DOHH2 (cell line): ENCODE measurements around the gene PGM2L1.

Experiments used
- EZH2phosphoT487 ChIP-seq: fragments of 200-600 bp; sonication (generic); IDR thresholded peaks from 2 replicates; pipeline ENCODE4 v1.6.1; 2017; ENCODE audit warnings: borderline replicate concordance, mild to moderate bottlenecking, antibody characterized with exemption, low read length, moderate library complexity, mixed read lengths
- TF ChIP-seq, protein P1 (sequence below): fragments of 200-600 bp; sonication (generic); IDR thresholded peaks from one replicate; pipeline ENCODE4 v1.5.1; 2014; ENCODE audit warnings: antibody characterized with exemption, mild to moderate bottlenecking, low read depth, low read length; ENCODE audit not compliant: poor library complexity, severe bottlenecking

DNA sequence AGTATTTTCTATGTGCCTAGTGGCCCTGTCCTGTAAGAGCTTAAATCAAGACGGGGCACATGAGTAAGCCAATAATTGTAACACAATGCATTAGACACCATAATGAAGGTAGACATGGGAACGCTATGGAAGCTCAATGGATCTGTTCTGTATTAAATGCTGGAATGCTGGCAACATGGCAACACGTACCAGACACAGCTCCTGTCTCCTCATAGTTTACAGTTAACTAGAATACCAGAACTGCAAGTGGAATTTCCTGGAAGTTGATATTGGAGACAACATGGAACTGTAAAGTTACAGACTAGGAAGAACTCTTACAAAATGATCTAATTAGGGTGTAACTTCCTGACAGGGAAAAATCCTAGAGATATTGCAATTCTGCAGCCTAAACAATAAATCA lies 99.2 kb downstream of the PGM2L1 start:
- TF ChIP-seq, protein P1, sequence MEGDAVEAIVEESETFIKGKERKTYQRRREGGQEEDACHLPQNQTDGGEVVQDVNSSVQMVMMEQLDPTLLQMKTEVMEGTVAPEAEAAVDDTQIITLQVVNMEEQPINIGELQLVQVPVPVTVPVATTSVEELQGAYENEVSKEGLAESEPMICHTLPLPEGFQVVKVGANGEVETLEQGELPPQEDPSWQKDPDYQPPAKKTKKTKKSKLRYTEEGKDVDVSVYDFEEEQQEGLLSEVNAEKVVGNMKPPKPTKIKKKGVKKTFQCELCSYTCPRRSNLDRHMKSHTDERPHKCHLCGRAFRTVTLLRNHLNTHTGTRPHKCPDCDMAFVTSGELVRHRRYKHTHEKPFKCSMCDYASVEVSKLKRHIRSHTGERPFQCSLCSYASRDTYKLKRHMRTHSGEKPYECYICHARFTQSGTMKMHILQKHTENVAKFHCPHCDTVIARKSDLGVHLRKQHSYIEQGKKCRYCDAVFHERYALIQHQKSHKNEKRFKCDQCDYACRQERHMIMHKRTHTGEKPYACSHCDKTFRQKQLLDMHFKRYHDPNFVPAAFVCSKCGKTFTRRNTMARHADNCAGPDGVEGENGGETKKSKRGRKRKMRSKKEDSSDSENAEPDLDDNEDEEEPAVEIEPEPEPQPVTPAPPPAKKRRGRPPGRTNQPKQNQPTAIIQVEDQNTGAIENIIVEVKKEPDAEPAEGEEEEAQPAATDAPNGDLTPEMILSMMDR: no peak
- no peak for TF ChIP-seq EZH2phosphoT487
